MG63 (cell line): Measurements from ENCODE around the gene SPHK1. TPM values are rescaled to one million over a fixed set of nuclear protein-coding genes. Genes with fewer than 3 reads are reported as not detected.

Source experiments
- DNase-seq: peaks from one replicate; pipeline ENCODE4 v3.0.0-alpha.2; 2020
- H3K27me3 ChIP-seq: fragments of 250-450 bp; sonication (Bioruptor Pico); 2 replicates; pipeline ENCODE4 v1.5.1; 2020; ENCODE audit warnings: mild to moderate bottlenecking, moderate library complexity
- H3K36me3 ChIP-seq: fragments of 250-450 bp; sonication (Bioruptor Pico); 2 replicates; pipeline ENCODE4 v1.5.1; 2020; ENCODE audit warnings: mild to moderate bottlenecking, moderate library complexity
- H3K4me3 ChIP-seq: fragments of 250-450 bp; sonication (Bioruptor Pico); 2 replicates; pipeline ENCODE4 v1.5.1; 2020; ENCODE audit warnings: mild to moderate bottlenecking, moderate library complexity
- H3K9me3 ChIP-seq: fragments of 250-450 bp; sonication (Bioruptor Pico); 2 replicates; pipeline ENCODE4 v1.5.1; 2020; ENCODE audit warnings: mild to moderate bottlenecking, moderate library complexity
- total RNA-seq: library from RNA; depleted of rRNA; stranded (reverse); fragments of >200 nt; shearing (Covaris generic); gene quantifications from 2 replicates; pipeline ENCODE4 v1.2.3, GENCODE V29; 2014; ENCODE audit warnings: low replicate concordance

The SPHK1 gene
- total RNA-seq, 1 experiment from 2014 or later: 25.1 TPM

DNA sequence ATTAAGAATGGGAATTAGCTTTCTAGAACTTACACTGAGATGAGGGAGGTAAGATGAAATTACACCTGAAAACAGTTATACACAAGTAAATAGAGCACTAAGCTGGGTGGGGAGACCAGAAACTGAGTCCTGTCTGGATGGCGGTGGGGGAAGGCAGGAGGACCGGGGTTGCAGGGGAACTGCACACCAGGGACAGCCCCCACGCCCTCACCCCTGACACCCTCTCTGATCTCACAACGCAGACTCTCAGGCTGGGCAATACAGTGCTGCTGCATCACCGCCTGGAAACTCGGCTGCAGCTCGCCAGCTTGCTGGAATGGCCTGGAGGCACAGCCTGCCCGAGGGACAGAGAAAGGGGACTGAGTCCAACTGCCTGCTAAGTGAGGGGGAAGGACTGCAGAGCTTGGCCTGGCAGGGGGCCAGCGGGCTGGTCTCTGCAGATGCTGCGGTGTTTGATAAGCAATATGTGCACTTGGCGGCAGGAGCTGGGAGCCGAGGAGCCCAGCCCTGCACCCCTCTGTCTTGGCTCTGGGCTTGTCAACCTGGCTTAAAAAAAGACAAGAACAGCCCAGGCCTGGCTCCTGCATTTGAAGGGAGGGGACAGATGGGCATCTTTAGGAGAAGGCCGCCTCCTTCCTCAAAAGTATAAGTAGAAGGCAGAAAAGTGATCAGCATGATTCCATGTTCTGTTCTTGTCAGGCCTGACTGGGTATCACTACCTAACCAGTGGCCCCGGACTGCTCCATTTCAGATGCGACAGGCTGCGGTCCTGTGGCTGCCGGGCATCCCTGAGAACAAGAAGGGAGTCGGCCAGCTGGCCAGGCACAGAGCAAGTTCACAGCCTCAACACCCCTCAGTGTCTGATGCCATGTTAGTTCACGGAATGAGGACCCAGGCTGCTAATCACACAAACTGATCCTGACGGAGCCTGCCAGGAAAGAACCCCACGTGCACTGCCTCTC lies 30.2 kb downstream of the SPHK1 start:
- no peak for DNase-seq

DNA sequence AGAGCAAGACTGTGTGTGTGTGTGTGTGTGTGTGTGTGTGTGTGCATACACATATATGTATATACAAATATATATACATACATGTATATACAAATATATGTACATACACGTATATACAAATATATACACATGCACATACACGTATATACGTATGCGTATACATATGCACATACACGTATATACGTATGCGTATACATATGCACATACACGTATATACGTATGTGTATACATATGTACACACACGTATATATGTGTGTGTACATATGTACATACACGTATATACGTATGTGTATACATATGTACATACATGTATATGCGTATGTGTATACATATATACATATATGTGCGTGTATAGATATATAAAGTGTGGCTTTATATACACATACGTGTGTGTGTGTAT lies 31.4 kb downstream of the SPHK1 start:
- Histone ChIP-seq H3K4me3 (no peak overlapping the region), H3K27me3 (no peaks in the 10 kb centered on the region), H3K9me3 (no peaks in the 10 kb centered on the region), H3K36me3 (peaks cover 19% of the 10 kb centered on the region)
- DNase-seq: no peak

More for the DNA sequence above, 30.2 kb downstream of the SPHK1 start:
- H3K4me3 ChIP-seq: no peak overlapping the region
- peaks cover 24% of the 10 kb centered on the region for H3K36me3 ChIP-seq
- H3K9me3 ChIP-seq: no peaks in the 10 kb centered on the region
- no peaks in the 10 kb centered on the region for H3K27me3 ChIP-seq

DNA sequence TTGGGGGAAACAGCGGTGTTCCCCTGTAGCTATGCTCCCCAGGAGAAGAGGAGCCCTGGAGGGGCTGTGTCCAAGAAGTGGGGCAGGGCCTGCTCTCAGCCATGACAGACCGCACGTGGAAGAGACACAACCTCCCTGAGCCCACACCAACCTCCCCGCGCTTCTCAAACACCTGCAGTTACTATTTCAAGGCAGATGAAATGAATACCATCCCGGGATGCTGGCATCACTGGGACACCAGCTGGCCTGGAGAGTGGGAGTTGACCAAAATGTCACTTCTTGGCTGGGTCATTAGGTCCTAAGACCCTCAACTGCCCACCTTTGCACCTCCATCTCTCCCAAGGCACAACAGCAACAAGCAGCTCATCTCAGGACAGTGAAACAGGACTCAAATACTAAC lies 32.0 kb downstream of the SPHK1 start:
- Histone ChIP-seq H3K36me3 (peaks cover 21% of the 10 kb centered on the region), H3K9me3 (no peaks in the 10 kb centered on the region), H3K27me3 (no peaks in the 10 kb centered on the region), H3K4me3 (no peak overlapping the region)
- no peak for DNase-seq

DNA sequence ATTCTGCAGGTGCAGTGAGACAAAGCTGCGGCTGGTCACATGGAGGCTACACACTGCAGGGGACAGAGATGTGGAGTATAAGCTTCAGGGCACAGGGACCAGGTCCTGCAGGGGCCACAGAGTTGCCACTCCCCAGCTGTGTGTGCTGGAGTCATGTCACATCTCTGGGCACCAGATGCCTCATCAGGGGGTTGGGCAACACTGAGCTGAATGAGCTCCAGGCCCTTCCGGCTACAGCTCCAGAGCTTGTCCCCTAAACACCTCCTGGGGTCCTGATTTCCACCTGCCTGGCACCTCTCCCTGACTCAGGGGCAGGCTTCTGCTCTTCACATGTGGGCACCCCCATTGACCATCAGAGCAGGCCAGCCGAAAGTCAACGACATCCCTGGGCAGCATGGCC lies 32.5 kb downstream of the SPHK1 start:
- Histone ChIP-seq H3K4me3 (no peak overlapping the region), H3K27me3 (no peaks in the 10 kb centered on the region), H3K9me3 (no peaks in the 10 kb centered on the region), H3K36me3 (peaks cover 23% of the 10 kb centered on the region)
- DNase-seq: no peak

DNA sequence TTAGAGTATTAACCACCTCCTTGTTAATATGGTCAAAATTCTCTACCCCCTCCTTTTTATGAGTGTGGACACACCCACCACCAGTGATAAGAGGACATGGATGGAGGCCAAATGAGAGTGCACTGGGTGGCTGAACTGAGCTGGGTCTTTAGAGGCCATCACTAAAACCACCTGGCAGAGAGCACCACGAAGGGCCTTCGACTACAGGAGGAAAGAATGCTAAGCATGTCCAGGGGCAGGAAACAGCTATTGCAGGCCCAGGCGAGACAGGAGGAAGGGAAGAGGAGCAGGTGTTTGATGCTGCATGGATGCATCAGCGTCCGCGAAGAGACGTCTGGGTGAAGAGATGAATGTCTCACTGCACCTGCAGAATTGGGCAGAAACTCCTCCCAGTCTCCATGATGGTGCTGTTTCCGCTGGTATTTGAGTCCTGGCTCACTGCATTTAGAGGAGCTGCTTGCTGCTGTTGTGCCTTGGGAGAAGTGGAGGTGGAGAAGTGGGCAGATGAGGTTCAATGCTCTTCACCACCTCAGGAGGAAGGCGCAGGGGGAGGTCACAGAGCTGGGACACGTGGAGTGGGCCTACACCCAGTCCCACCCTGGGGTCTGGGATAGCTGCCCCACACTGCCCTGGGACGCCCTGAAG lies 33.2 kb downstream of the SPHK1 start:
- DNase-seq: no peak
- Histone ChIP-seq H3K4me3 (no peak overlapping the region), H3K9me3 (no peaks in the 10 kb centered on the region), H3K36me3 (peaks cover 21% of the 10 kb centered on the region), H3K27me3 (no peaks in the 10 kb centered on the region)

DNA sequence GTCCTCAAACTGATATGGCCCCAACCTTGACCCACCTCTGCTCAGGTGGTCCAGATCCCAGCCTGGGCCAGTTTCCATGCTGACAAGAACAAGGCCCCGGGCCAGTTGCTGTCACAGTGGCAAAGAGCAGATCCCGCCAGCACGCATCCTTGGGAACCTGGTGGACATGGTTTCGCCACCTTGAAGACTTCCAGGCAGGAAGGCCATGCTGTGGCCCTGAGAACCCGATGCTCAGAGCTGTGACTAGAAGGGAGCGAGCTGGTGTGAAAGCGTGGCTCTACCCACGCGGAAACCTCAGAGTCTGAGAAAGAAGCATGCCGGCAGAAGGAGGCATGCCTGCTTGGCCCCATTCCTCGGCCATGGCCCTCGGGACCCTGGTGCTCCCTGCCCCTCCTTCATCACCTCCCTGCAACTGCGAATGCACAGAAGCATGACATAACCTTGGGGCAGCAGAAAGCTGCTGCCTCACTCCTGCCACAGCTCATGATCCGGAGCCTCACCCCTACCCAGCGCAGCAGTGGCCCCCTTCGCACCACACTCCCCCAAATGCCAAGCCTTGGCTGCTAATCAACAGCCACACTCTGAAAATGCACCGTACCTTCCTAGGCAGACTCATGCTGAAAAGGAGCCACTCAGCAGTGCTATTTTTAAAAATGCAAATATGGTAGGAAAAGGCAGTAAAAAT lies 35.3 kb downstream of the SPHK1 start:
- H3K27me3 ChIP-seq: no peaks in the 10 kb centered on the region
- peaks cover 14% of the 10 kb centered on the region for H3K36me3 ChIP-seq
- no peak overlapping the region for H3K4me3 ChIP-seq
- DNase-seq: no peak
- H3K9me3 ChIP-seq: no peaks in the 10 kb centered on the region

DNA sequence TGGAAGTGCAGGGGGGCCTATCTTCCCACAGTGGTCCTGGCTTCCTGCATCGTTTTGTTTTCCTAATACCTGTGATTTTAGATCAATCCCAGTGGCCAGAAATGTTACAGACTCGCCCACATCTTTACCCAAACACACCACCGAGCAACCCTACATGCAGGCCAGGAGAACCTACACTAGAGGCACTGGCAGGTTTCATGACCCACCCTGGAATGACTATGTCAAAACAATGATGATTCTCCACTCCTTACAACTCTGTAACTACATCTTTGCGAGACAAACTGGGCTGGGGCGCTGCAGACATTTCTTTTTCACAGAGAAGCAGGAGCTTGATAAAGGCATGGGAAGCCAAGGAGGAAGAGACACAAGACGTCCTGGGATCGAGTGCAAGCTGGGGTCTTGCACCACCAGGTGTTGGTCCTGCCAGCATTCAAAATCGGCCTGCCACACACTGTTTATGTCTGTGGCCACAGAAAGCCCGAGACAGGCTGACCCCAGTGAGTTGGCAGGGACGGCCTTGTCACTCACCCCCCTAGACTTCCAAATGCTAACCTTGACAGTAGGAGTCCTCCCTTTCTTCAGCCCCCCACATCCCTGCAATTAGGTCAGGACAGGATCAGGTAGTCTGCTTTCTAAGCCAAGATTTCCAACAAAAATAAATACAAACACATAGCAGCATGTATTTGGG lies 36.1 kb downstream of the SPHK1 start:
- no peak for DNase-seq
- Histone ChIP-seq H3K27me3 (no peaks in the 10 kb centered on the region), H3K9me3 (no peaks in the 10 kb centered on the region), H3K36me3 (peaks cover 14% of the 10 kb centered on the region), H3K4me3 (no peak overlapping the region)

DNA sequence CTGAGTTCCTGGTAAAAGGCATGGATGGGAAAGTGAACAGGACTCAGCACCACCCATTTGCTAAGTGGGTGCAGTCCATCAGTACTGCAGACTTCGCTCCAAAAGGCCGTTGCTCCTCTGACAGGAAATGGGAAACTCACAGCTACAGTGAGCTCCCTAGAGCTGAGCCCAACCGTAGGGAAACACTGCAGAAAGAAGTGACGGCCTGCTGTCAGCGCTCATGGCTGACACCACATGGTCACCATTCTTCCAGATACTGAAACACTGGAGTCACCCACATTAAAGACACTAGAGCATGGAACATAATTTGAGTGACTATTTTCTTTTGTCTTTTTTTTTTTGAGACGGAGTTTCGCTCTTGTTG lies 36.6 kb downstream of the SPHK1 start:
- peaks cover 14% of the 10 kb centered on the region for H3K36me3 ChIP-seq
- DNase-seq: no peak
- H3K27me3 ChIP-seq: no peaks in the 10 kb centered on the region
- no peak overlapping the region for H3K4me3 ChIP-seq
- H3K9me3 ChIP-seq: no peaks in the 10 kb centered on the region

DNA sequence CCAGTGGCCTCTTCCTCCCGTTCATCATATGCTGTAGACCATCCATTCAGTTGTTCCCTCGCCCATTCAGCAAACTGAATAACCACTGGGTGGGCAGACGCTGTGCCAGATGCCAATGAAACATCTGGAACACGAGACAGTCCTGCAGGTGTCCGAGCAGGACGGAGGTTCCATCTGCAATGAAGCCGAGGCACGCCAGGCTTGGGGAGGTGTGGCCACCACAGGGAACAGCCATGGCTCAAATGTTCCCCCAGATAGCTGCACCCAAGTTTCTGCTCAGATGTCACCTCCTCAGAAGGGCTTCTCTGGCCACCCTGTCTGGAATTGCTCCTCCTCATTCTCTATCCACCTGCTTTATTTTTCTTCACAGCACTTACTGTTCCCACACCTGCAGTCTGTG lies 38.0 kb downstream of the SPHK1 start:
- H3K36me3 ChIP-seq: peaks cover 9% of the 10 kb centered on the region
- no peaks in the 10 kb centered on the region for H3K27me3 ChIP-seq
- DNase-seq: no peak
- H3K4me3 ChIP-seq: no peak overlapping the region
- no peaks in the 10 kb centered on the region for H3K9me3 ChIP-seq

DNA sequence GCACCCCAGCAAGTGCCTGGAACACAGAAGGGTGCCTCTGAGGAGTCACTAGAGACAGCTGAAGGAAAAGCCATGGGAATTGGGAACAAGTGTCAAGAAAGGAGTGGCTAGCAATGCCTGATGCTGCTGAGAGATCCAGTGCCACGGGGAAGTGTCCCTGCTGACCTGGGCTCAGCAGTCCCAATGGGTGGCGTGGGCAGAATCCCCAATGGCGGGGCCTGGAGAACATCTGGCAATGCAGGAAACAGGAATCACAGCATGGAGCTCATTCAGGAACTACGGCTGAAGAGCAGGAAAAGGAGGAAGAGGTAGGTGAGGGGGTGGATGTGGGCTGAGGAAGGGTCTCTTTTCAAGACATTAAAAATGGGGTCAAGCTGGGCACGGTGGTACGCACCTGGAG lies 38.5 kb downstream of the SPHK1 start:
- no peak overlapping the region for H3K4me3 ChIP-seq
- no peak for DNase-seq
- no peaks in the 10 kb centered on the region for H3K27me3 ChIP-seq
- H3K36me3 ChIP-seq: peaks cover 8% of the 10 kb centered on the region; the same call in 1 of the 2 replicates
- no peaks in the 10 kb centered on the region for H3K9me3 ChIP-seq

DNA sequence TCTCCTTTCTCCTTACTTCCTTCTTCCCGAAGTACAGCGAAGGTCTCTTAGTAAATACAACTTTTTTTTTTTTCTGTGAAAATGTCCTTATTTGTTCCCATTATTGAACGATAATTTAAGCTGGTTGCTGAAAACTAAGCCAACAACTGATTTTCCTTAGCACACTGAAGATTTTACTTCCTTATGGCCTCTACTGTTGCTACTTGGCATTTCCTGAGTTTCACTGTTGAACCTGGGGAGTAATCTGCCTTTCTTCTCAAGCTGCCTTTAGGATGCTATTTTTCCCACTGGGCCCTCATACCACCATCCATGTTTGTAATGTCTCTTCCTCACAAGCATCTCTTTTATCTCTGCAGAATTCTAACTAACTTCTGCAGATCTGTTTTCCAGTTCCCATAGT lies 42.4 kb downstream of the SPHK1 start:
- Histone ChIP-seq H3K36me3 (peaks cover 4% of the 10 kb centered on the region), H3K9me3 (no peaks in the 10 kb centered on the region), H3K4me3 (no peak overlapping the region), H3K27me3 (no peaks in the 10 kb centered on the region)
- no peak for DNase-seq

DNA sequence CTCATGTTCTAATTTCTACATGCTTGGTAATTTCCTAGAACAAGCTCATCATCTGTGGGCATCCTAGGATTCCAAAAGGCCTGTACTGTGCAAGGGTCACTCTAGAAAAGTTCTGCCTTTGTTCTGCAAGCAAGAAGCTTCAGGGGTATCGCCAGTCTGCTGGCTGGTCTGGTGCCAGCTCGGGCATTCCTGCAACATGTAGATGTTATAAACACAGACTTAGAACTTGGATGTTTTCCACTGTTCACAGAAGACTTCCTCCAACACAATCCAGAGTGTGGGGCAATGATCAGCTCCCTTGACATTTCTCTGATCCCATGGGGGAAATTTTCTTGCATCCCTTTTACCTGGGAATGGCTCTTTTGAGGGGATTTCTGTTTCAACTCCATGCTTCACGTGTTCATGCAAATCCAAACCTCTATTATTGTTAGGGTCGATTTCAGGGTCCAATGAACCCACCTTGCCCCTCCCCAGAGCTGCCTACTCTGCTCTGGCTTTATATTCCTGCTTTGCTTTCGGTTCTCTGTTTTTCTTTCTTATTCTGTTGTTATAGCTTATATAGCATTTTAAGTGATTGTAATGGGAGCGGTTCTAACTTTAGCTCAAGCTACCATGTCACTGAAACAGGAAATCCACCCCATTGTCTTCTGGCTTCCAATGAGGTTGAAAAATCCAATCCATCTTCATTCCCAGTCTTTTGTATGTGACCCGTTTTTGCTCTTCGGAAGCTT lies 43.3 kb downstream of the SPHK1 start:
- H3K36me3 ChIP-seq: peaks cover 2% of the 10 kb centered on the region
- DNase-seq: peak; percentile 76

DNA sequence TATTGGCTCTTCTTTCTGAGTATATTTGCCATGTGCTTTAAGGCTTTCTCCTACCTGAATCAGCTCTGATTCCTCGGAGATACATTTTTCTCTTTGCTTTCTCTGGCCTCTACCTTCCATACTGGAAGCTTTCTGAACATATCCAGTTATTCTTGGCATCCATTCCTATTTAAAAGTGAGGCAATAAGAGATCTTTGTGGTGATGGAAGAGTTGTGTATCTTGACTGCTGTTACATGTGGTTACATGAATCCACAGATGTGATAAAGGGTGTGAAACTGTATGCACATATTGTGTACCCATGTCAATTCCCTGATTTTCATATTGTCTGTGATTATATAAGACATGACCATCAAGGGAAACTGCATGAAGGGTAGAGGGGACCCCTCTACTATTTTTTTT lies 44.1 kb downstream of the SPHK1 start:
- no peaks in the 10 kb centered on the region for H3K9me3 ChIP-seq
- peaks cover 5% of the 10 kb centered on the region for H3K36me3 ChIP-seq
- H3K4me3 ChIP-seq: no peak overlapping the region
- H3K27me3 ChIP-seq: no peaks in the 10 kb centered on the region
- no peak for DNase-seq

More for the DNA sequence above, 43.3 kb downstream of the SPHK1 start:
- Histone ChIP-seq H3K4me3 (no peak overlapping the region), H3K9me3 (no peaks in the 10 kb centered on the region), H3K27me3 (no peaks in the 10 kb centered on the region)

DNA sequence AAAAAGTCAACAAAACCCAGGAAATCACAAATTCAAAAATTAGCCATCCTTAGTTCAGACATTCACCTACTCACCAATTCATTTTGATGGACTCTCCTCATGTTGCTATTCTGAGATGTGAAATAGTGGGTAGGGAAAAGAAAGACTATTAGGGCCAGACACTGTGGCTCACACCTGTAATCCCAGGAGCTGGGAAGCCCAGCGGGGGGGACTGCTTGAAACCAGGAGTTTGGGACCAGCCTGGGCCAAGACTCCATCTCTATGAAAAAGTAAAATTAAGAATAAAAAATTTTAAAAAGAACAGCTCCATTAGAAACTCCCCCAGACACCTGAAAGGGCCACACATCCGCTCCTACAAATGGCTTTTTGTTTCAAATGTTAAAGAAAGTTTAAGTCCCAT lies 47.1 kb downstream of the SPHK1 start:
- no peak for DNase-seq
- no peaks in the 10 kb centered on the region for H3K27me3 ChIP-seq
- peaks cover 11% of the 10 kb centered on the region for H3K36me3 ChIP-seq
- no peaks in the 10 kb centered on the region for H3K9me3 ChIP-seq
- H3K4me3 ChIP-seq: no peak overlapping the region

DNA sequence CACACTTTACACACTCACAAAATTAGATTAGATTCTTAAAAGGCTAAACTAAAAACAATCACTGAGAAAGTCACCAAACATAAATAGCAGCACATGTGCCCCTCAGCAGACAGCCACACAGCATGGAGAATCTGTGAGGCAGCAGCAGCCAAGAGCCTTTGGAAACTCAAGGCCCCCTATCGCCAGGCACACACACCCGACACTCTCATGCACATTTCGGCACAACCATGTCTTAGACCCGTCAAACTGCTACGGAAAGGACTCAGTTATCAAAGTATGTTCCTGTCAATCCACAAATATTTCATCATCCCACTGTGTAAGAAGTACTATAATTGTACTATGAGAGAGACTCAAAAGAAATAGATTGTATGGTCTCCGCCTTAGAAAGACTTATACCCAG lies 47.6 kb downstream of the SPHK1 start:
- no peak for DNase-seq
- Histone ChIP-seq H3K4me3 (no peak overlapping the region), H3K9me3 (no peaks in the 10 kb centered on the region), H3K27me3 (no peaks in the 10 kb centered on the region), H3K36me3 (peaks cover 11% of the 10 kb centered on the region)

DNA sequence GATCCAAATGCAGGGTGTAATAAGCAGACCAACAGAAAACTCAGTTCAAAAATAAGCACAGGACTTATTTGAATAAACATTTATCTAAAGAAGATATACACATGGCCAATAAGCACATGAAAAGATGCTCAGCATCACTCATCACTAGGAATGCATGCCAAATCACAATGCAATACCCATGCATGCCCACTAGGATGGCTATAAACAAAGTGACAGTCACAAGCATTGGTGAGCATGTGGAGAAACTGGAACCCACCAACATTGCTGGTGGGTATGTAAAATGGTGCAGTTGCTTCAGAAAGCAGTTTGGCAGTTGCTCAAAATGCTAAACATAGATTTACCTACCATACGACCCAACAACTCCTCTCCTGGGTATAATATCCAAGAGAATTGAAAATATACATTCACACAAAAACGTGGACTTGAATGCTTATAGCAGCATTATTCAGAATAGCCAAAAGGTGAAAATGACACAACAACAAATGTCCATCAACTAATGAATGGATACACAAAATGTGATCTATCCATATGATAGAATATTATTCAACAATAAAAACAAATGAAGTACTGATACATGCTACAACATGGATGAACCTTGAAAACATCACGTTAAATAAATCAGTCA lies 48.4 kb downstream of the SPHK1 start:
- no peaks in the 10 kb centered on the region for H3K27me3 ChIP-seq
- H3K36me3 ChIP-seq: peaks cover 11% of the 10 kb centered on the region
- H3K9me3 ChIP-seq: no peaks in the 10 kb centered on the region
- H3K4me3 ChIP-seq: no peak overlapping the region
- peak; percentile 31 for DNase-seq
